ENCODE measurements around the gene CCDC74A.
"Not testable (repeated sequence)": the region's sequence is repeated elsewhere in the genome, so short reads cannot be mapped to it uniquely, and the experiment has no call there.

Gene CCDC74A

DNA sequence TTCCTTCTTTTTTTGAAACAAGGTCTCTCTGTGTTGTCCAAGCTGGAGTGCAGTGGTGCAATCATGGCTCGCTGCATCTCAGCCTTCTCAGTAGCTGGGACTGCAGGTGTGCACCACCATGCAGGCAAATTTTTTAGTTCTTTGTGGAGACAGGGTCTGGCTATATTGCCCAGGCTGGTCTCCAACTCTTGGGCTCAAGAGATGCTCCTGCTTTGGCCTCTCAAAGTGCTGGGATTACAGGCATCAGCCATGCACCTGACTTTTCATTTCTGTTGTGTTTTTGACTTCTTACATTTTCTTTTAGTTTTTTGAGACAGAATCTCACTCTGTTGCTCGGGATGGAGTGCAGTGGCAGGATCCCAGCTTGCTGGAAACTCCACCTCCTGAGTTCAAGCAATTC, 2.4 kb upstream of the CCDC74A start:
- DNase-seq (ENCODE audit: extremely low read depth in 1 of 2, low read depth in 1 of 2) = not testable (repeated sequence)

DNA sequence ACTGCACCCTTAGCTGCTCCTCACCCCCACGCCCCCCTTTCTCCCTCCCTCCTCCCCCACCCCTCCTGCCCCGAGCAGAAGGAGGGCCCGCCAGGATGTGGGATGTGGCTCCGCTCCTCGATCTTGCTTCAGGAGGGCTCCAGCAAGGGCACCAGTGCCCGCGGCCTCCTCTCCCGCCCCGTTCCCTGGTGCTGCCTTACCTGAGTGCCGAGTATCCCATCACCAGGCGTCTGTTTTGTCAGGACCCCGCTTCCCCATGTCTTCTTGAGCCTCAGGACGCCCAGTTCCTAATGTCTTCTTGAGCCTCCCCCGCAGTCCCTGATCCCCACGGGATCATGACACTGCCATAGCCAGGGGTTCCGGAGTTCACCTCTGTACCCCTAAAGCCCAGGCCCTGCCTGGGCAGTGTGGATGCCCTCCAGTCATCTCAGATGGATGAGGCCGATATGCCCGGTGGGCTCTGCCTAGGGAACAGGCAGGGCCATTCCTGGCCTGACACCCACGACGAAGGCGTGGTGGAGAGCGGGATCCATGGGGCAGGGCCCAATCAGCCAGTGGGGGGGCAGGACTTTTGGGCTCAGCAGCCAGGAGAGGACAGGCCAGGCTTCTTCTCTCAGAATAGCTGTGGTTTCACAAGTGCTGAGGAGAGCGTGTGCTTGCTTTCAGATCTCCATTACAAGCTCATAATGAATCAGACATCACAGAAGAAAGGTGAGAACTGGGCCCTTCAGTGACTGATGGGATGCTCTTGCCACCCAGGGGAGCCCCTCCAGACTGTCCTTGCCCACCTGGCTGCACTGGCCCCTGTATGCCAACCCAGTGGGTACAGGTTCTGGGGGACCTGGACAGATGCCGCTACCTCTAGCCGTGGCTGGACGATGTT, 1.5 kb downstream of the CCDC74A start:
- not testable (repeated sequence) for DNase-seq (ENCODE audit: extremely low read depth in 1 of 2, low read depth in 1 of 2)

- DNase-seq (ENCODE audit: extremely low read depth in 1 of 2, low read depth in 1 of 2) = not testable (repeated sequence)
These were observed 2.3 kb downstream of the CCDC74A start for GRCh38 chr2:131529864-131530445.

DNA sequence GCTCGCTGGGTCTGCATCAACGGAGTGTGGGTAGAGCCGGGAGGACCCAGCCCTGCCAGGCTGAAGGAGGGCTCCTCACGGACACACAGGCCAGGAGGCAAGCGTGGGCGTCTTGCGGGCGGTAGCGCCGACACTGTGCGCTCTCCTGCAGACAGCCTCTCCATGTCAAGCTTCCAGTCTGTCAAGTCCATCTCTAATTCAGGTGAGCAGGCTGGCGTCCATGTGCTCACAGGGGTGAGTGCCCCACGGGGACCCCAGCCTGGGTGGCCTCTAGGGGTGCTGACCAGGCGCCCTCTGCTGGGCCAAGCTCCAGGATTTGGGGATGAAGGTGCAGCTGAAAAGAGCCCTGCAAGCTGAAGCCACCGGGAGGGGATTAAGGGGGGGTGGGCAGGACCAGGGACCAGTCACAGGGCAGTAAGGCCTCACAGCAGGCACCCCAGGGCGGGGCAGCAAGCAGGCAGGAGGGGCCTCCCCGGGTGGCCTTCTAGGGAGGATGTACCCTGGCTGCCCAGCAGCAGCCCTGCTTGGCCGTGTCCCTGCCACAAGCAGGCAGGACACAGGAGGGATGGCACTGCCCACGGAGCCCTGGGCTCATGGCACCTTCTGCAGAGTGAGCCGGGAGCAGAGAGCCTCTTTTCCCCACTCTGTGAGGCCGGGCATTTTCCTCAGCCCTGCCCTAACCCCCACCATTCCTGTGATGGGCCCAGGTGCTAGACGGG, 3.1 kb downstream of the CCDC74A start:
- DNase-seq (ENCODE audit: extremely low read depth in 1 of 2, low read depth in 1 of 2) = not testable (repeated sequence)

DNA sequence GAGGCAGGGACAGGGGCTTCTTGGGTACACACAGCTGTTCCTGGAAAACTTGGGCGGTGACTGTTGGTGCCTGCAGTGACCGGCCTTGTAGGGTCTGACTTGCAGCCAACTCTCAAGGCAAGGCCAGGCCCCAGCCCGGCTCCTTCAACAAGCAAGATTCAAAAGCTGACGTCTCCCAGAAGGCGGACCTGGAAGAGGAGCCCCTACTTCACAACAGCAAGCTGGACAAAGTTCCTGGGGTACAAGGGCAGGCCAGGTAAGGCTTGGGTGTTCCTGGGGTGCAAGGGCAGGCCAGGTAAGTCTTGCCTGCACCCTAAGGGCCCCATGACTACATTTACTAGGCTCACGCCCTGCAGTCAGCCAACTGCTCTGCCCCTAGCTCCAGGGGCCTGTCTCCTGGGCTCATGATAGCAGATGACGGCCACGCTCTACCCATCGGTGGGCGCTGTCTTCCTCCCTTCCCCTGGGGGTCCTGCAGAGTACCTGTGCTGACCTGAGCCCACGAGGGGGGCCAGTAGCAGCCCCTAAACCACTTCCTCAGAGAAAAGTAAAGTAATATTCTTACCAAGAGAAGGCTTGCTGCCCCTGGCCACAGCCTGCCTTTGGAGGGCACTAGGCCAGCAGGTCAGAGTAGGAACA, 4.0 kb downstream of the CCDC74A start:
- not testable (repeated sequence) for DNase-seq (ENCODE audit: extremely low read depth in 1 of 2, low read depth in 1 of 2)

GRCh38 chr2:131532723-131533608, 5.3 kb downstream of the CCDC74A start:
- DNase-seq (ENCODE audit: extremely low read depth in 1 of 2, low read depth in 1 of 2) = not testable (repeated sequence)

DNA sequence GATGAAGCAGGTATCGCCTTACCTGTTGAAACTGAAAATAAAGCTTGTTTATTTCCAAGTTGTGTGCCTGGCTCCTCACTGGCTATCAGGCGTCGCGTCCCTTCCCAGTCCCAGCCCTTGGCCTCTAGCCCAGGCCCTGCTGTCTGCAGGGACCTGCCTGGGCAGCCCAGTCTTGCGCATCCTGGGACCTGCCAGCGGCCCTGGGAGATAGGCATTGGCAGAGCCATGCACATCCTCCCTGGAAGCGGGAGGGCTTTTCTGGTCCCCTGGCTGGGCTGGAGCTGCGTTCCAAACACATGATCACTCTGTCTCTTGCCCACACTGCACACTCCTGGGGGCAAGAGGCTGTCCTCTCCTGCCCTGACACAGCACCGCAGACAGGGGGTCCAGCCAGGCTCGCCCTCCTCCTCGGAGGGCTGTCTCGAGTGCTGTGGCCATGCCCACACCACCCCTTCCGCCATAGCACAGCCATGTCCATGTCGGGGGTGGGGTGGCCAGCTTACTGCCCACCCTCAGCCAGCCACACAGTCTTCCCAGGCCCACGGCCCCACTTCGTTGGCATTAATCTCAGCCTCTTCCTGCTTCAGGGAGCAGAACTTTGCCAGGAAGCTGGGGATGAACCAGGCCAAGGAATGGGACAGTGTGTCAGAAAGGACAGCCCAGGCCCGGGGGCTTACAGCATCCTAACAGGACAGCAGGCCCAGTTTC, 6.1 kb downstream of the CCDC74A start:
- DNase-seq (ENCODE audit: extremely low read depth in 1 of 2, low read depth in 1 of 2) = not testable (repeated sequence)

DNA sequence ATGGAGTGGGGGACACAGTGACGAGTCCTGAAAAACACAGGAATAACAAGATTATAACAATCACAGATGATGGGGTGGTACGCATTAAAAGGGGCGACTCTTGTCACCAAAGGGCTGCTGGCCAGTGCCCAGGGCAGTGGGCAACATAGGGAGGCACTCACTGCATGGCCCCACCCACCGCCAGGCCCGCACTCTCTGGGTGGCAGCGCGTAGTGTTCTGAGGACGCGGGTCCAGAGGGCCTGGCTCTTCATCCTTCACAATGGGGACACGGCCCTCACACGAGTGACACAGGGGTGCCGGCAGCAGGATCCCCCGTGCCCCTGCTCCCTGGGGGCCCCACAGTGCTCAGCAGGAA, 6.6 kb downstream of the CCDC74A start:
- DNase-seq (ENCODE audit: extremely low read depth in 1 of 2, low read depth in 1 of 2) = not testable (repeated sequence)

GRCh38 chr2:131534965-131535364, 7.3 kb downstream of the CCDC74A start:
- DNase-seq (ENCODE audit: extremely low read depth in 1 of 2, low read depth in 1 of 2) = not testable (repeated sequence)

- no peak for DNase-seq (ENCODE audit: extremely low read depth in 1 of 2, low read depth in 1 of 2)
These were observed 7.8 kb downstream of the CCDC74A start for GRCh38 chr2:131535526-131535925.

GRCh38 chr2:131535951-131536826, 8.5 kb downstream of the CCDC74A start:
- not testable (repeated sequence) for DNase-seq (ENCODE audit: extremely low read depth in 1 of 2, low read depth in 1 of 2)

DNA sequence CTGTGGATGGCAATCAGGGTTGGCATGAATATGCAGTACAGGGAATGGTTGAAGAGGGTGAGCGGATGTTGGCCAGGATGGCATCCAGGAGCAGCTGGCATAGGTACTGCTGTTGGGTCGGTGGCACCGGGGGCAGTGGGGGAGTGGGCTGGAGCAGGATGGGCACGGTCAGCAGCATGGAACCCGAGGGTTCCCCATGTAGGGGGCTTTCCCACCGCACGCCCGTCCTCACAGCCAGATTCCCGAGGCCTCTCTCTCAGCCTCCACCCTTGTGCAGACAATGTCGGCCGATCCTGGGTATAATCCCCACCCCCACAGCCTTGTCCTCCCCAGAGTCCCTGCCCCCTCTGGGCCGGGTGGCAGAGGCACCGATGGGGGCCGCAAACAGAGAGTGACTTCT, 9.2 kb downstream of the CCDC74A start:
- not testable (repeated sequence) for DNase-seq (ENCODE audit: extremely low read depth in 1 of 2, low read depth in 1 of 2)

- DNase-seq (ENCODE audit: extremely low read depth in 1 of 2, low read depth in 1 of 2) = not testable (repeated sequence)
These were observed 11.2 kb downstream of the CCDC74A start for GRCh38 chr2:131538856-131539255.

GRCh38 chr2:131542438-131543384, 15.0 kb downstream of the CCDC74A start:
- no peak for DNase-seq (ENCODE audit: extremely low read depth in 1 of 2, low read depth in 1 of 2)

DNA sequence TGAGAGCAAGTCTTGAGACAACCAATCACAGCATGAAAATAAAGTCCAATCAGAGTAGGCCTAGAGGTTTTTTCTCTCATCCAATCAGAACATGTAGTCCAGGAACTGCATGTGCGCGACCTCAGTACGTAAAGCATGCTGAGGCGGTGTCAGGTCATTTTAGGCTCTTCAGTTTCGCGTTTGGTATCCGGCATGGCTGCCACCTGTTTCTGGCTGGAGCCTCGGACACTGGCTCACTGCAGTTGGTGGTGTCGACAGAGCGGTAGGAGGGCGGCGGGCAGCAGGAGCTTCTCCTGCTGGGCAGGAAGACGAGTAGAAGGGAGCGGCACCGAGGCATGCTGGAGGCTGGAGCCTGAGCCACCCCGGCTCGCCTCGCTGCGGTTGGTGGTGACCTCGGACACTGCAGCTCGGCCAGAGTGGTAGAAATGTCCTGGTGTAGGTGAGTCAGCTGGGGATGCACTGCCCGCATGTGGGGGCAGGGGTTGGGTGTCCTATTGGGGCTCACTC, 15.8 kb downstream of the CCDC74A start:
- no peak for DNase-seq (ENCODE audit: extremely low read depth in 1 of 2, low read depth in 1 of 2)

DNA sequence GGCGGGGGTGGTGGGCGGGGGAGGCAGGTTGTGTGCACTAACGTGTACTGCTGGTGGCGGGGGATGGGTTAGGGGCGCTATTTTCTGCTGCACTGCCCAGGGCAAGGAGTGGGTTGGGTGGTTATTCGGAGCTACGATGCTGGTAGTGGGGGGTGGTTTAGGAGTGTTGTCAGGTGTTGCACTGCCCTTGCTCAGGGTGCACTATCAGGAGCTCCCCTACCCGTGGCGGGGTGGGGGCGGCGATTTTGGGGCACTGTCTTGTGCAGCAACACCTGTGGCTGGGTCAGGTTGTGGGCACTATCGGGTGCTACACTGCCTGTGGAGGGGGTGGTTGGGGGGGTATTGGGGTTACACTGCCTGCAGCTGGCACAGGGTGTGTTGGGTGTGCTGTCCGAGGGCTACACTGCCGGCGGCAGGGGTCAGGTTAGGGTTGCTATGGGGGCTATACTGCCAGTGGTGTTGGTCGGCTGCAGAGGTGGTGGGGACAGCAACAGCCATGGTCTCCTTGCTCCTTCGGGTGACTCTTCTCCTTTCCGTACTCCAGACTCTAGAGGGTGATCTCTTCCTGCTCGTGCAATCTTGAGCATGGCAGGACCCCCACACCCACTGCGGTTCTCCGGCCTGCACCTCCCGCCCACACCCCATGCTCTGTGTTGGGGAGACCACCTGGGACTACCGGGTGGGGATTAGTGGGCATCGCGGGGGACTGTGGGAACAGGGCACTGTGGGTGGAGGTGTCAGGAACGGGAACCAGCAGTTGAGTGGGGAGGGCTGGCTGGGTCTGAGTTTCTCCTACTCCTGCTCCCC, 16.5 kb downstream of the CCDC74A start:
- DNase-seq (ENCODE audit: extremely low read depth in 1 of 2, low read depth in 1 of 2) = not testable (repeated sequence)

All from activated CD8-positive, alpha-beta memory T cell treated with anti-CD3 and anti-CD28 coated beads for 1 hour (primary cell).